GM12878 (cell line): ENCODE measurements around the gene GXYLT1.

ENCODE experiments used
- BRCA1 ChIP-seq: IDR thresholded peaks from 2 replicates; pipeline ENCODE4 v1.6.1; 2011; ENCODE audit warnings: low read depth, low read length, improper control_type of control experiment
- MXI1 ChIP-seq: fragments of 150-350 bp; IDR thresholded peaks from 2 replicates; pipeline ENCODE4 v1.6.1; 2011; ENCODE audit warnings: low read depth, mild to moderate bottlenecking, inconsistent platforms, low read length, improper control_type of control experiment
- MYC ChIP-seq: IDR thresholded peaks from 2 replicates; pipeline ENCODE4 v1.6.1; 2011; ENCODE audit warnings: mild to moderate bottlenecking, low read length, moderate library complexity, inconsistent platforms; ENCODE audit not compliant: insufficient read depth, insufficient replicate concordance, insufficient read length, severe bottlenecking
- POLR2A ChIP-seq: IDR thresholded peaks from 2 replicates; pipeline ENCODE4 v1.6.1; 2011; ENCODE audit warnings: low read depth, mild to moderate bottlenecking, low read length
- STAT1 ChIP-seq: fragments of 450-650 bp; conservative IDR thresholded peaks from 2 replicates; pipeline ENCODE4 v1.6.1; 2014; ENCODE audit warnings: antibody characterized with exemption, mild to moderate bottlenecking
- TF ChIP-seq, protein P1 (sequence below), 3 experiments: IDR thresholded peaks in 2 of 3; conservative IDR thresholded peaks in 1 of 3; 2 replicates each; pipeline ENCODE4 v1.5.1; 2011; ENCODE audit warnings: low read depth in 3 of 3, low read length in 3 of 3, mild to moderate bottlenecking in 3 of 3, control low read depth in 2 of 3, moderate library complexity in 2 of 3, inconsistent platforms in 1 of 3, mixed read lengths in 1 of 3; ENCODE audit not compliant: control insufficient read depth in 2 of 3, insufficient read depth in 1 of 3; ENCODE audit errors: extremely low read depth in 1 of 3
- TF ChIP-seq, protein P2 (sequence below): IDR thresholded peaks from 2 replicates; pipeline ENCODE4 v1.6.1; 2012; ENCODE audit warnings: low read depth, low read length, improper control_type of control experiment
- TF ChIP-seq, protein P3 (sequence below): fragments of 150-350 bp; IDR thresholded peaks from 2 replicates; pipeline ENCODE4 v1.6.1; 2016; ENCODE audit warnings: low read depth, low read length

DNA sequence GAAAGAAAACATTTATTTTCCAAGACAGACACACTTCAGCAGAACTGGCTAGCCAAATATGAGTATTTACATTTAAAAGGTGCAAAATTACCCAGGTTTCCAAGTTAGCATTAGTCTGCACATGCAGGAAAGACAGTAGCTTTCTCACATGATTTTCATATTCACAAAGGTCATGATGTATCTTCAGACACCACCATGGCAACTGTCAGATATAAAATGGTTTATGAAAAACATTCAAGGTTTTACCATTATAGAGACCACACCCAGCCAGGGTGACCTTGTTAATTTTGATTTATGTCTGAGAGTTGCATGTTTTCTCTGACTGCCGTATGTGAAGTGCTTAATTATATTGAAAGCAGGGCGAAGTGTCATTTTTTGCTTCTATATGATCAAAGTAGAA, 91.2 kb downstream of the GXYLT1 start:
- TF ChIP-seq POLR2A (no peak), MXI1 (no peak), STAT1 (no peak), MYC (no peak), BRCA1 (no peak)
- TF ChIP-seq, protein P1, sequence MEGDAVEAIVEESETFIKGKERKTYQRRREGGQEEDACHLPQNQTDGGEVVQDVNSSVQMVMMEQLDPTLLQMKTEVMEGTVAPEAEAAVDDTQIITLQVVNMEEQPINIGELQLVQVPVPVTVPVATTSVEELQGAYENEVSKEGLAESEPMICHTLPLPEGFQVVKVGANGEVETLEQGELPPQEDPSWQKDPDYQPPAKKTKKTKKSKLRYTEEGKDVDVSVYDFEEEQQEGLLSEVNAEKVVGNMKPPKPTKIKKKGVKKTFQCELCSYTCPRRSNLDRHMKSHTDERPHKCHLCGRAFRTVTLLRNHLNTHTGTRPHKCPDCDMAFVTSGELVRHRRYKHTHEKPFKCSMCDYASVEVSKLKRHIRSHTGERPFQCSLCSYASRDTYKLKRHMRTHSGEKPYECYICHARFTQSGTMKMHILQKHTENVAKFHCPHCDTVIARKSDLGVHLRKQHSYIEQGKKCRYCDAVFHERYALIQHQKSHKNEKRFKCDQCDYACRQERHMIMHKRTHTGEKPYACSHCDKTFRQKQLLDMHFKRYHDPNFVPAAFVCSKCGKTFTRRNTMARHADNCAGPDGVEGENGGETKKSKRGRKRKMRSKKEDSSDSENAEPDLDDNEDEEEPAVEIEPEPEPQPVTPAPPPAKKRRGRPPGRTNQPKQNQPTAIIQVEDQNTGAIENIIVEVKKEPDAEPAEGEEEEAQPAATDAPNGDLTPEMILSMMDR (IDR thresholded peaks at IDR 0.05 in 2 of 3, conservative IDR thresholded peaks at IDR 0.05 in 1 of 3; ENCODE audit: control insufficient read depth in 2 of 3, extremely low read depth in 1 of 3, insufficient read depth in 1 of 3, low read depth in 3 of 3, low read length in 3 of 3) = no peak
- TF ChIP-seq, protein P2, sequence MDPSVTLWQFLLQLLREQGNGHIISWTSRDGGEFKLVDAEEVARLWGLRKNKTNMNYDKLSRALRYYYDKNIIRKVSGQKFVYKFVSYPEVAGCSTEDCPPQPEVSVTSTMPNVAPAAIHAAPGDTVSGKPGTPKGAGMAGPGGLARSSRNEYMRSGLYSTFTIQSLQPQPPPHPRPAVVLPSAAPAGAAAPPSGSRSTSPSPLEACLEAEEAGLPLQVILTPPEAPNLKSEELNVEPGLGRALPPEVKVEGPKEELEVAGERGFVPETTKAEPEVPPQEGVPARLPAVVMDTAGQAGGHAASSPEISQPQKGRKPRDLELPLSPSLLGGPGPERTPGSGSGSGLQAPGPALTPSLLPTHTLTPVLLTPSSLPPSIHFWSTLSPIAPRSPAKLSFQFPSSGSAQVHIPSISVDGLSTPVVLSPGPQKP = no peak
- TF ChIP-seq, protein P3, sequence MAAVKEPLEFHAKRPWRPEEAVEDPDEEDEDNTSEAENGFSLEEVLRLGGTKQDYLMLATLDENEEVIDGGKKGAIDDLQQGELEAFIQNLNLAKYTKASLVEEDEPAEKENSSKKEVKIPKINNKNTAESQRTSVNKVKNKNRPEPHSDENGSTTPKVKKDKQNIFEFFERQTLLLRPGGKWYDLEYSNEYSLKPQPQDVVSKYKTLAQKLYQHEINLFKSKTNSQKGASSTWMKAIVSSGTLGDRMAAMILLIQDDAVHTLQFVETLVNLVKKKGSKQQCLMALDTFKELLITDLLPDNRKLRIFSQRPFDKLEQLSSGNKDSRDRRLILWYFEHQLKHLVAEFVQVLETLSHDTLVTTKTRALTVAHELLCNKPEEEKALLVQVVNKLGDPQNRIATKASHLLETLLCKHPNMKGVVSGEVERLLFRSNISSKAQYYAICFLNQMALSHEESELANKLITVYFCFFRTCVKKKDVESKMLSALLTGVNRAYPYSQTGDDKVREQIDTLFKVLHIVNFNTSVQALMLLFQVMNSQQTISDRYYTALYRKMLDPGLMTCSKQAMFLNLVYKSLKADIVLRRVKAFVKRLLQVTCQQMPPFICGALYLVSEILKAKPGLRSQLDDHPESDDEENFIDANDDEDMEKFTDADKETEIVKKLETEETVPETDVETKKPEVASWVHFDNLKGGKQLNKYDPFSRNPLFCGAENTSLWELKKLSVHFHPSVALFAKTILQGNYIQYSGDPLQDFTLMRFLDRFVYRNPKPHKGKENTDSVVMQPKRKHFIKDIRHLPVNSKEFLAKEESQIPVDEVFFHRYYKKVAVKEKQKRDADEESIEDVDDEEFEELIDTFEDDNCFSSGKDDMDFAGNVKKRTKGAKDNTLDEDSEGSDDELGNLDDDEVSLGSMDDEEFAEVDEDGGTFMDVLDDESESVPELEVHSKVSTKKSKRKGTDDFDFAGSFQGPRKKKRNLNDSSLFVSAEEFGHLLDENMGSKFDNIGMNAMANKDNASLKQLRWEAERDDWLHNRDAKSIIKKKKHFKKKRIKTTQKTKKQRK = no peak
